B cell (primary cell): ENCODE results near the gene MYH11. TPM values are rescaled to one million over a fixed set of nuclear protein-coding genes. Genes with fewer than 3 reads are reported as not detected.

Experiments used
- ATAC-seq: fragments of 200-7000 bp; cut with Tn5 transposase; one replicate; pipeline ENCODE4 v1.10.0; 2021; ENCODE audit warnings: low read depth, mild to moderate bottlenecking, moderate number of reproducible peaks, moderate library complexity
- CTCF ChIA-PET: fragments of 350-600 bp; sonication (Branson Sonifier 250); formaldehyde crosslinking; loops from one replicate; lab custom pipeline; 2021; ENCODE audit warnings: antibody characterized with exemption, inconsistent platforms; lab: Charles Lee
- POLR2A ChIA-PET: fragments of 350-600 bp; sonication (Branson Sonifier 250); formaldehyde crosslinking; loops from one replicate; lab custom pipeline; 2021; ENCODE audit warnings: antibody characterized with exemption; lab: Charles Lee
- DNase-seq: peaks from one replicate; pipeline ENCODE4 v3.0.0; 2013
- H2AFZ ChIP-seq: 2 replicates; pipeline ENCODE4 v1.6.1; 2012; ENCODE audit warnings: mild to moderate bottlenecking, low read depth, low read length; ENCODE audit not compliant: insufficient read depth, poor library complexity, severe bottlenecking
- H3K27ac ChIP-seq, 2 donors: 1 replicate in 1 of 2; 2 replicates in 1 of 2; pipeline ENCODE4 v1.5.1; 2012 to 2013; ENCODE audit warnings: low read length in 2 of 2, mild to moderate bottlenecking in 2 of 2, moderate library complexity in 1 of 2
- H3K27me3 ChIP-seq, 4 experiments: fragments of 200-600 bp in 1 of 4; sonication (generic) in 1 of 4; replicated peaks in 1 of 4; 1 replicate in 2 of 4; 2 replicates in 2 of 4; pipeline versions ENCODE4 v1.6.1 to v1.7.0; 2013 to 2016; ENCODE audit warnings: low read length in 3 of 4, mild to moderate bottlenecking in 2 of 4, mixed read lengths in 1 of 4, moderate library complexity in 1 of 4; ENCODE audit not compliant: insufficient read depth in 4 of 4, control insufficient read depth in 3 of 4; ENCODE audit errors: control extremely low read depth in 1 of 4
- H3K36me3 ChIP-seq, 2 experiments: replicated peaks in 1 of 2; 1 replicate in 1 of 2; 2 replicates in 1 of 2; pipeline versions ENCODE4 v1.6.1 to v1.7.1; 2013; ENCODE audit warnings: low read length in 1 of 2; ENCODE audit not compliant: insufficient read depth in 2 of 2, control insufficient read depth in 1 of 2; ENCODE audit errors: control extremely low read depth in 1 of 2, extremely low read depth in 1 of 2
- H3K4me1 ChIP-seq, 2 donors: fragments of 200-600 bp in 1 of 2; sonication (generic) in 1 of 2; 1 replicate in 1 of 2; 2 replicates in 1 of 2; pipeline versions ENCODE4 v1.5.1 to v1.6.1; 2013 to 2017; ENCODE audit warnings: low read length in 2 of 2; ENCODE audit not compliant: control insufficient read depth in 2 of 2, insufficient read depth in 2 of 2
- H3K4me2 ChIP-seq: replicated peaks from 2 replicates; pipeline ENCODE3; 2012; ENCODE audit warnings: mild to moderate bottlenecking, low read depth, low read length; ENCODE audit not compliant: poor library complexity, severe bottlenecking
- H3K4me3 ChIP-seq, 5 experiments: fragments of 200-600 bp in 1 of 5; sonication (generic) in 1 of 5; 1 replicate in 3 of 5; 2 replicates in 2 of 5; pipeline versions ENCODE4 v1.5.1 to v1.7.0; 2011 to 2016; ENCODE audit warnings: low read length in 4 of 5, mild to moderate bottlenecking in 4 of 5, low read depth in 2 of 5, control low read depth in 1 of 5, moderate library complexity in 1 of 5; ENCODE audit not compliant: insufficient read depth in 1 of 5; ENCODE audit errors: control extremely low read depth in 1 of 5, extremely low read depth in 1 of 5
- H3K79me2 ChIP-seq: fragments of 200-600 bp; sonication (generic); one replicate; pipeline ENCODE4 v1.6.0; 2016; ENCODE audit warnings: low read length; ENCODE audit not compliant: control insufficient read depth, insufficient read depth
- H3K9ac ChIP-seq: fragments of 200-600 bp; sonication (generic); 2 replicates; pipeline ENCODE4 v1.6.1; 2017; ENCODE audit warnings: mild to moderate bottlenecking, low read length, moderate library complexity
- H3K9me3 ChIP-seq, 3 donors: one replicate each; pipeline versions ENCODE4 v1.6.1 to v1.7.1; 2013; ENCODE audit warnings: low read length in 2 of 3; ENCODE audit not compliant: control insufficient read depth in 2 of 3, insufficient read depth in 1 of 3; ENCODE audit errors: control extremely low read depth in 1 of 3
- H4K20me1 ChIP-seq: 2 replicates; pipeline ENCODE4 v1.6.0; 2012; ENCODE audit warnings: mild to moderate bottlenecking, low read length; ENCODE audit not compliant: insufficient read depth, control insufficient read depth, poor library complexity, severe bottlenecking
- H3K27ac Mint-ChIP-seq: one replicate; pipeline ENCODE4 v1.8.0; 2021; ENCODE audit warnings: mixed read lengths
- H3K27me3 Mint-ChIP-seq: one replicate; pipeline ENCODE4 v1.8.0; 2021; ENCODE audit warnings: mixed read lengths
- H3K4me1 Mint-ChIP-seq: one replicate; pipeline ENCODE4 v1.8.0; 2021; ENCODE audit warnings: mixed read lengths
- H3K4me3 Mint-ChIP-seq: one replicate; pipeline ENCODE4 v1.8.0; 2021; ENCODE audit warnings: mixed read lengths
- H3K9me3 Mint-ChIP-seq: one replicate; pipeline ENCODE4 v1.8.0; 2022; ENCODE audit warnings: mixed read lengths; ENCODE audit not compliant: insufficient read depth
- CTCF ChIP-seq: fragments of 200-600 bp; IDR thresholded peaks from one replicate; pipeline ENCODE4 v1.8.0; 2022; ENCODE audit warnings: antibody characterized with exemption, mild to moderate bottlenecking
- EZH2 ChIP-seq: IDR thresholded peaks from 2 replicates; pipeline ENCODE4 v1.6.1; 2012; ENCODE audit warnings: borderline replicate concordance, low read depth, mild to moderate bottlenecking, moderate library complexity, low read length; ENCODE audit not compliant: insufficient read depth, poor library complexity, severe bottlenecking
- WGBS: methylation state at CpG from one replicate; pipeline ENCODE4 v1.1.5; 2013; ENCODE audit warnings: missing lambda C conversion rate; ENCODE audit not compliant: insufficient coverage; 5-methylcytosine and 5-hydroxymethylcytosine counted together
- intact Hi-C: fragments of 100-400 bp; cut with micrococcal nuclease; formaldehyde crosslinking; loops from one replicate; pipeline ENCODE4 v1.10.0; 2022
- polyA plus RNA-seq: library from polyadenylated mRNA; depleted of rRNA; stranded (reverse); fragments of >200 nt; gene quantifications from 2 replicates; pipeline ENCODE4 v1.2.3, GENCODE V29; 2012
- total RNA-seq, 2 donors: library from RNA; stranded (reverse); fragments of 120-200 nt in 1 of 2; gene quantifications; 1 replicate in 1 of 2; 2 replicates in 1 of 2; pipeline versions ENCODE4 v1.2.3 to v1.2.4, GENCODE V29; 2013 to 2022

The MYH11 gene
- total and polyA plus RNA-seq, 2 donors (not counting 1 experiment from before 2014, with no cell fraction given) = 0.05 to 0.16 TPM

GRCh38 chr16:15701975-15702970 lies 154.6 kb downstream of the MYH11 start:
- Histone ChIP-seq H3K4me3 (no peak overlapping the region), H3K4me2 (no peak overlapping the region), H3K27ac (no peak overlapping the region), H3K36me3 (peaks cover 0 to 48% of the 10 kb centered on the region in 2 experiments), H3K79me2 (peaks cover 11% of the 10 kb centered on the region), H2AFZ (no peak overlapping the region), H3K27me3 (no peaks in the 10 kb centered on the region), H3K9ac (no peak overlapping the region), H4K20me1 (peaks cover 17% of the 10 kb centered on the region), H3K4me1 (no peaks in the 10 kb centered on the region), H3K9me3 (no peaks in the 10 kb centered on the region)
- no peak overlapping the region for H3K27ac Mint-ChIP-seq
- DNase-seq (no peak), ATAC-seq (no peak)
- H3K4me1 Mint-ChIP-seq = peaks cover 6% of the 10 kb centered on the region
- no peaks in the 10 kb centered on the region for H3K27me3 Mint-ChIP-seq
- ChIA-PET CTCF (interaction anchor here (0.8 to 3.2 kb wide), 3 partner anchors 9 to 14 kb away, joined by 3 to 15 read pairs (median 4); no protein-coding TSS in a partner anchor), POLR2A (interaction anchor here (0.5 to 0.6 kb wide), 2 partner anchors 29 to 406 kb away, joined by 4 to 5 read pairs; no protein-coding TSS in a partner anchor)
- TF ChIP-seq CTCF (no peak), EZH2 (no peak)
- H3K4me3 Mint-ChIP-seq = no peak overlapping the region
- H3K9me3 Mint-ChIP-seq = no peaks in the 10 kb centered on the region
- WGBS = 96% methylated on average over 8 of the region's 11 CpGs
- intact Hi-C loops = loop anchor here (5.0 kb wide), 1 partner anchor 60 kb away; the partner anchor contains the start of gene MARF1

GRCh38 chr16:15701367-15701766 lies 155.5 kb downstream of the MYH11 start:
- ATAC-seq (no peak), DNase-seq (no peak)
- Mint-ChIP-seq H3K9me3 (no peaks in the 10 kb centered on the region), H3K4me3 (no peak overlapping the region), H3K27me3 (no peaks in the 10 kb centered on the region), H3K27ac (peak overlapping the region; percentile 20), H3K4me1 (peaks cover 6% of the 10 kb centered on the region)
- H2AFZ ChIP-seq = no peak overlapping the region
- H3K4me2 ChIP-seq = no peak overlapping the region
- peaks cover 11% of the 10 kb centered on the region for H3K79me2 ChIP-seq
- 92% methylated on average over 6 of the region's 6 CpGs for WGBS
- no peak for TF ChIP-seq CTCF
- TF ChIP-seq EZH2 = no peak
- no peaks in the 10 kb centered on the region for H3K27me3 ChIP-seq
- intact Hi-C loops = loop anchor here (5.0 kb wide), 1 partner anchor 59 kb away; the partner anchor contains the start of gene MARF1
- peaks cover 0 to 55% of the 10 kb centered on the region in 2 experiments for H3K36me3 ChIP-seq
- no peaks in the 10 kb centered on the region for H3K9me3 ChIP-seq
- H3K4me1 ChIP-seq = no peaks in the 10 kb centered on the region
- H3K4me3 ChIP-seq = no peak overlapping the region
- peaks cover 15% of the 10 kb centered on the region for H4K20me1 ChIP-seq
- no peak overlapping the region for H3K27ac ChIP-seq
- ChIA-PET CTCF (no interaction called here), POLR2A (no interaction called here)
- no peak overlapping the region for H3K9ac ChIP-seq
